ENCODE results near the gene BOD1L2.

Gene BOD1L2

DNA sequence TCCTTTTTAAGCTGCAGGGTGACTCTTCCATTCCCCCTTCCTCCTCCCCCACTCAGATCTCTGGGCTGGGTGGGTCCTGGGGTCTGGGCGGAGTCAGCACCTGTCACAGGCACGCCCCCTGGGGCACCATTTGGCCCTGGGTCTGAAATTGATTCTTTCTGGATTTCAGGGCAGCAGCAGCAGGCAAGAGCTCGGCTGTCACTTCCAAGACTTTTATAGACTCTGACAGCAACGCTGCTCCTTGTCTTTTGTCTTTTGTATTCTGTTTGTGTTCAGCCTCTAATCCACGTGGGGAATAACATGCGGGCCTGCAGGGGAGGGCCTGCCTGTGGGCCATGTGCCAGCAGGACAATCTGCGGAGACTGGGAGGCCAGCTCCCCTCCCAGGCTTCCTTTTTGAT, 3.9 kb downstream of the BOD1L2 start:
- no peak for FAIRE-seq

DNA sequence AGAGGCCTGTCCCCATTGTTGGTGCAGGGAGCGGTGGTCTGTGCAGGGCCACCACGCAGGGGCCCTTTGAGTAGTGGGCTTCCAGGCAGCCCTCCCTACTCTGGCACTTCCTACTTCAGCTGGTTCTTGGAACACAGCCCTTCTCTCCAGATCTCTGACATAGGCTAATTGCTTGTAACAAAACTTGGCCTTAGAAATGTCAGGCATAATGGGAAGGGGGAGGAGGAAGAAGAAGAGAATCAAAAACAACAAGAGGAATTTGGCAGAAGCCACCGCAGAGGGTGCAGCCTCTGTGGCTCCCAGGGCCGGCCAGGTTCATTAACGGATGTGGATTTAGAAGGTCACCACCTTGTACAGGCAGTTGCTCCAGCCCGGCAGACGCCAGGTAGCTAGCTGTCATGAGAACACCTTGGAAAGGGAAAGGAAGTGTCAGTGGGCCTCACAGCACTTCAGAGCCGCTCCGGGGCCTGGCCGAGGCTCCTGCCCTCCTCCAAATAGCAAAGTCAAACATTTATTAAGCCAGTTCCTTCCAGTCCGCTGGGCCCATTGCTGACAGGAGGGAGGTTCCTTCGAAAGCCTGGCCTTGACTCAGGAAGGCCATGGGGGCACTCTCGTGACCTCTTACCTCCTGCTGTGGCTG, 7.4 kb downstream of the BOD1L2 start:
- no peak for FAIRE-seq

GRCh38 chr18:57164401-57164800, 17.5 kb downstream of the BOD1L2 start:
- no peak for FAIRE-seq

GRCh38 chr18:57167617-57168308, 20.9 kb downstream of the BOD1L2 start:
- no peak for FAIRE-seq

DNA sequence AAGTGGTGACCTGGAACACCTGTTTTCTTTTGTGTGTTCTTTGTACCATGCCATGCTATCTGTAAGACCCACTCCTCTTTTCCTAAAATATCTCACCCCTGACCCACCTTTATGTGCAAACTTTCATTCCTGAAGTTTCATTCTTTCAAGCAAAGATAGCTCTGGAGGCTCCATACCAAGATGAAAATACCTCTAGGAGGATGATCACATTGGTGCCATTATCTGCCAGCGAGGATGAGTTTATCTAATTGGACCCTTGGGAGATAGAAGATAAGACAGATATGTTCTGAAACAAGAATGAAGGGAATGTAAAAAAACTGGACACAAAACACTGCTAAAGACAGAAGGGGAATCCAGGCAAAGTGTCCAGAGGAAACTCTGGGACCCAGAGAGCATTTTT, 24.1 kb downstream of the BOD1L2 start:
- FAIRE-seq, result no peak

- FAIRE-seq, result no peak
Observed at GRCh38 chr18:57175532-57175931, 28.6 kb downstream of the BOD1L2 start.

DNA sequence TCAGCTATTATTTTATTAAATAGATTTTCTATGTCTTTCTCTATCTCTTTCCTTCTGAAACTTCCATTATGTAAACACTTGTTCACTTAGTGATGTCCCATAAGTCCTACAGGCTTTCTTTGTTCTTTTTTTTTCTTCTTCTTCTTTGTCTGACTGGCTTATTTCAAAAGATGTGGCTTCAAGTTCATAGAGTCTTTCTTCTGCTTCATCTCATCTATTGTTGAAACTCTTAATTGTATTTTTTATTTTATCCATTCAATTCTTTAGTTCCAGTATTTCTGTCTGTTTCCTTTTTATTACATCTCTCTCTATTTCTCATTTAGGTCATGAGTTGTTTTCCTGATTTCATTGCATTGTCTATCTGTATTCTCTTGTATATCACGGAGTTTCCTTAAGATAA, 38.5 kb downstream of the BOD1L2 start:
- no peak for FAIRE-seq

GRCh38 chr18:57188851-57189557, 42.1 kb downstream of the BOD1L2 start:
- FAIRE-seq, result no peak

GRCh38 chr18:57190026-57190425, 43.1 kb downstream of the BOD1L2 start:
- no peak for FAIRE-seq

DNA sequence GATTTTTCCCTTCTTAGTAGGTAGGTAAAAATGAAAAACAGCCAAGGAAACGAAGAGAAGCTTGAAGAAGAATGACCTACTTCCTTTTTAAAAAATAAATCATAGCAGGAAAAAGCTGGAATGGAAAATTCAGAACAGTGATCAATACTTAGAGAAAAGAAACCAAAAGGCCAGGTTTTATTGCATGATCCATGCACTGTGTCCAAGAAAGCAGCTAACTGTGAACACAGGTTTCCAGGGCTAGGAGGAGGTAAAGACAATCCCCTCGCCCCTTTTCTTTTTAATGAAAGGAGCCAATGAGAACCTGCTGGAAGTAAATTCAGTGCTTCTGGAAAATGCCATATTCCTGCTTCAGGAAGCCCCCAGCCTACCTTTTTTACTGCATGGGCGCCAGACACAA, 47.2 kb downstream of the BOD1L2 start:
- FAIRE-seq, result no peak

DNA sequence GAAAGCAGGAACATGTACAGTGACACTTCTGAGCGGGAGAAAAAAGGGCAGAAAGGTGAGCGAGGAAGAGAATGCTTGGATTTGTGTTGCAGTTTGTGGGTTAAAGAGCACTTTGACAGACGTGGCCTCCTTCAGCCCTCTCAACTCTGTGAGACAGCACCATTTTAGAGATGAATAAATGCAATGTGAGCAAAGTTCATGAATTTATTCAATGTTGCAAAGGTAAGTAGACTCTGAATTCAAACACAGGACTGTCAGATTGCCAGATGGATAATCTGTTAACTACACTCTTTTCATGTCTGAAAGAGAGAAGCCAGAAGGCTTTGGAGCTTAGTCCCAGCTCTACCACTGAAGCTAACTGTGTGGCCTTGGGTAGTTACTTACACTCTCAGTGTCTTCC, 47.7 kb downstream of the BOD1L2 start:
- no peak for FAIRE-seq

- no peak for FAIRE-seq
Observed at GRCh38 chr18:57195341-57195740, 48.5 kb downstream of the BOD1L2 start.

DNA sequence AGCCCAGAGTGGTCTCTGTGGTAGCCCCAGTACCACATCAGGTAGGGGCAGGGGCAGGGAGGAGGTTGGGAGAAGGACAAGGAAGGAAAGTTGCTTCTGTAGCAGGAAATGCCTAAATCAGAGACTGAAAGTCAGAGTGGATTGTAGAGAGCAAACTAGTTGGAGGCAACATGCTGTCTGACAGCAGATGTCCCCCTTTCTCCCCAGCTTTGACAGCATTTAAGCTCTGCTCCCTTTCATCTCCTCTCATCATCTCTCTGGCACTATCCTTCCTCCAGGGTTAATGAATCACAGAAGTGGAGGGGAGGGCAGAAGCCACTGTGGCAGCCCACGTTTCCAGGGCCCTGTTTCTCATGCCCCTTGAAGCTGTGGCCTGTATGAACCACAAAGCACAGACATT, 50.4 kb downstream of the BOD1L2 start:
- no peak for FAIRE-seq

DNA sequence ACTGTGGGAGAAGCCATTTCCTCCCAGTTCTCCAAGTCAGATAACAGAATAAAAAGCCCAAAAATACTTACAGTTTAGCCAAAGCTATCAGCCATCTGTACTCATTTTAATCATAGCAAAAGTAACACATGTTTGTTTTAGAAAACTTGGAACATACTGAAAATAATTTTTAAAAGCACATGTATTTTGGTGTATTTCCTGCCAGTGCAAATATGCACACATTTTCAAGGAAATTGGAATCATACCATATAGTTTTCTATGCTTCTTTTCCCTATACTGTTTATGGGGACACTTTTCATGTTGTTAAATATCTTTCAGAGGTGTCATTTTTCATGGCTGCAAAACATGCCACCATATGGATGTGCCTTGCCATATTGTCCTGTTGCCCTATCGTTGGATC, 51.2 kb downstream of the BOD1L2 start:
- FAIRE-seq, result no peak
